GM19025 (cell line): ENCODE data around the gene ERH.

Experiments
- ATAC-seq: cut with Tn5 transposase; IDR thresholded peaks from one replicate; pipeline ENCODE4 v1.9.1; 2021; ENCODE audit warnings: mild to moderate bottlenecking, low read depth, moderate library complexity; ENCODE audit not compliant: unreplicated experiment

The ERH gene

GRCh38 chr14:69333791-69334337, 64.2 kb downstream of the ERH start:
- ATAC-seq = no peak

DNA sequence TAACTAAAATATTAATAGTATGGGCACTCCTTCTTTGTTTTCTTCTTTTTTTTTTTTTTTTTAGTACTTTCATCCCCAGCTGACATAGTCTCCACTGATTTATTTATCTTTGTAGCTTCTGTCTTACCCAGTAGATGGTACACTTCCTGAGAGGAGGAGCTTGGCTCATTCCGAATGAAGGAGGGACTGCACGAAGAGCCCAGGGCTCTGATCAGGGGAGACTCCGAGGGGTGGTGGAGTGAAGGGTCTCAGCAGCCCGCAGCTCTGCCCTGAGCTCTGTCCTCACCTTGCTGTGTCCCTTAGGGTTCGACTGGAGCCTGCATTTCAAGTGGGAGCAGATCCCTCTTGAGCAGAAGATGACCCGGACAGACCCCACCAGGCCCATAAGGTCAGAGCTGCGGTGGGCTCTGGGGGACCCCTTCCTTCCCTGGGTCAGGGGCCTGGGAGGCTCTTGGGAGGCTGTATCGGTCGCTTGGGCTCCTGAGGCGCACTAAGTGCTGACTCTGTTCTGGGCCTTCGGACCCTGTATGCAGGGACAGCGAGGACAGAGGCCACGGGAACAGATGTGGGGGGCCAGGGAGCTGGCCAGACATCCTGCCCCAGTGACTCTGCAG, 65.2 kb downstream of the ERH start:
- no peak for ATAC-seq

- ATAC-seq = no peak
These were observed 66.9 kb downstream of the ERH start for GRCh38 chr14:69331206-69331605.
